Peyer's patch (tissue), 4 donors: ENCODE results near the gene ZSWIM5.

Experiments
- POLR2A ChIP-seq, 2 donors: fragments of 450-650 bp; IDR thresholded peaks; one replicate each; pipeline ENCODE4 v1.5.1; 2017; ENCODE audit warnings: antibody characterized with exemption in 2 of 2, mild to moderate bottlenecking in 2 of 2, moderate library complexity in 2 of 2
- TF ChIP-seq, protein P1 (sequence below), 6 experiments: fragments of 450-650 bp in 4 of 6; fragments of 200-600 bp in 2 of 6; sonication (generic) in 1 of 6; IDR thresholded peaks; one replicate each; pipeline ENCODE4 v1.5.1; 2017 to 2019; ENCODE audit warnings: antibody characterized with exemption in 6 of 6, mild to moderate bottlenecking in 3 of 6, moderate library complexity in 1 of 6

DNA sequence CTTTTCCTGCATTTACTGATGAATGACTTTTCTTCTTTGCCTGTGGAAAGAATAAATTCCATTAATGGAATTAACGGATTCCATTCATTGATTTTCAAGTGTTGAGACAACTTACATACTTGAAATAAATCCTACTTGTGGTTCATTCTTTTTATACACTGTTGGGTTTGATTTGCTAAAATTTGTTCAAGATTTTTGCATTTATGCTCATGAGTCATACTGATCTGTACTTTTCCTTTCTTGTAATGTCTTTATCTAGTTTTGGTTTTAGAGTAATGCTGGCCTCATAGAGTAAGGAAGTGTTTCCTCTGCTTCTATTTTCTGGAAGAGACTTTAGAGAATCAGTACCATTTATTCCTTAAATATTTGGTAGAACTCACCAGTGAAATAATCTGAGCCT, 180.0 kb downstream of the ZSWIM5 start:
- TF ChIP-seq, protein P1, sequence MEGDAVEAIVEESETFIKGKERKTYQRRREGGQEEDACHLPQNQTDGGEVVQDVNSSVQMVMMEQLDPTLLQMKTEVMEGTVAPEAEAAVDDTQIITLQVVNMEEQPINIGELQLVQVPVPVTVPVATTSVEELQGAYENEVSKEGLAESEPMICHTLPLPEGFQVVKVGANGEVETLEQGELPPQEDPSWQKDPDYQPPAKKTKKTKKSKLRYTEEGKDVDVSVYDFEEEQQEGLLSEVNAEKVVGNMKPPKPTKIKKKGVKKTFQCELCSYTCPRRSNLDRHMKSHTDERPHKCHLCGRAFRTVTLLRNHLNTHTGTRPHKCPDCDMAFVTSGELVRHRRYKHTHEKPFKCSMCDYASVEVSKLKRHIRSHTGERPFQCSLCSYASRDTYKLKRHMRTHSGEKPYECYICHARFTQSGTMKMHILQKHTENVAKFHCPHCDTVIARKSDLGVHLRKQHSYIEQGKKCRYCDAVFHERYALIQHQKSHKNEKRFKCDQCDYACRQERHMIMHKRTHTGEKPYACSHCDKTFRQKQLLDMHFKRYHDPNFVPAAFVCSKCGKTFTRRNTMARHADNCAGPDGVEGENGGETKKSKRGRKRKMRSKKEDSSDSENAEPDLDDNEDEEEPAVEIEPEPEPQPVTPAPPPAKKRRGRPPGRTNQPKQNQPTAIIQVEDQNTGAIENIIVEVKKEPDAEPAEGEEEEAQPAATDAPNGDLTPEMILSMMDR (IDR thresholded peaks at IDR 0.05): no peak
- TF ChIP-seq POLR2A (IDR thresholded peaks at IDR 0.05): no peak
